ENCODE results near the gene NGLY1. TPM values are rescaled to one million over a fixed set of nuclear protein-coding genes. Genes with fewer than 3 reads are reported as not detected.

Gene NGLY1
- total RNA-seq, 1 donor from 2014 or later: 33.3 TPM

GRCh38 chr3:25708036-25708435 lies 75.2 kb downstream of the NGLY1 start:
- DNase-seq (ENCODE audit: low spot score): no peak

- no peak for DNase-seq (ENCODE audit: low spot score)
Observed at GRCh38 chr3:25707268-25707926, 75.8 kb downstream of the NGLY1 start.

- no peak for DNase-seq (ENCODE audit: low spot score)
Observed at GRCh38 chr3:25706213-25706612, 77.0 kb downstream of the NGLY1 start.

- DNase-seq (ENCODE audit: low spot score): no peak
Observed at GRCh38 chr3:25697553-25697952, 85.7 kb downstream of the NGLY1 start.

GRCh38 chr3:25695731-25696420 lies 87.4 kb downstream of the NGLY1 start:
- DNase-seq (ENCODE audit: low spot score): no peak

GRCh38 chr3:25693238-25693637 lies 90.0 kb downstream of the NGLY1 start:
- DNase-seq (ENCODE audit: low spot score): no peak

- no peak for DNase-seq (ENCODE audit: low spot score)
Observed at GRCh38 chr3:25692341-25692740, 90.9 kb downstream of the NGLY1 start.

GRCh38 chr3:25690768-25691533 lies 92.3 kb downstream of the NGLY1 start:
- no peak for DNase-seq (ENCODE audit: low spot score)

- no peak for DNase-seq (ENCODE audit: low spot score)
Observed at GRCh38 chr3:25689226-25689625, 94.0 kb downstream of the NGLY1 start.

GRCh38 chr3:25687742-25688141 lies 95.5 kb downstream of the NGLY1 start:
- no peak for DNase-seq (ENCODE audit: low spot score)

GRCh38 chr3:25686766-25687165 lies 96.5 kb downstream of the NGLY1 start:
- no peak for DNase-seq (ENCODE audit: low spot score)

GRCh38 chr3:25683882-25684281 lies 99.4 kb downstream of the NGLY1 start:
- DNase-seq (ENCODE audit: low spot score): no peak

- no peak for DNase-seq (ENCODE audit: low spot score)
Observed at GRCh38 chr3:25683410-25683809, 99.8 kb downstream of the NGLY1 start.

- no peak for DNase-seq (ENCODE audit: low spot score)
Observed at GRCh38 chr3:25679642-25680302, 103.5 kb downstream of the NGLY1 start.

- DNase-seq (ENCODE audit: low spot score): no peak
Observed at GRCh38 chr3:25679166-25679565, 104.1 kb downstream of the NGLY1 start.

- DNase-seq (ENCODE audit: low spot score): no peak
Observed at GRCh38 chr3:25678581-25678980, 104.7 kb downstream of the NGLY1 start.

GRCh38 chr3:25677121-25677520 lies 106.1 kb downstream of the NGLY1 start:
- no peak for DNase-seq (ENCODE audit: low spot score)

- no peak for DNase-seq (ENCODE audit: low spot score)
Observed at GRCh38 chr3:25674670-25675069, 108.6 kb downstream of the NGLY1 start.

GRCh38 chr3:25673738-25674298 lies 109.4 kb downstream of the NGLY1 start:
- DNase-seq (ENCODE audit: low spot score): no peak

All from mucosa of gallbladder (tissue), 1 donor.